GM19468 (cell line): Measurements from ENCODE around the gene EHBP1L1.

Source experiments
- ATAC-seq: cut with Tn5 transposase; IDR thresholded peaks from one replicate; pipeline ENCODE4 v1.9.1; 2021; ENCODE audit warnings: mild to moderate bottlenecking, moderate library complexity, moderate number of reproducible peaks; ENCODE audit not compliant: unreplicated experiment; ENCODE audit errors: extremely low read depth

Gene EHBP1L1

GRCh38 chr11:65575568-65576231 lies at the start of gene EHBP1L1:
Gene EHBP1L1 (plus strand): TSS chr11:65576053. CDS start chr11:65576303, 250 bp downstream.
- no peak for ATAC-seq

- no peak for ATAC-seq
Observed at GRCh38 chr11:65526744-65527143, 49.1 kb upstream of the EHBP1L1 start.

GRCh38 chr11:65528819-65529350 lies 47.0 kb upstream of the EHBP1L1 start:
- no peak for ATAC-seq

- ATAC-seq, result no peak
Observed at GRCh38 chr11:65529475-65530156, 46.2 kb upstream of the EHBP1L1 start.

- ATAC-seq, result no peak
Observed at GRCh38 chr11:65530157-65530496, 45.7 kb upstream of the EHBP1L1 start.

GRCh38 chr11:65532388-65533064 lies 43.3 kb upstream of the EHBP1L1 start:
- no peak for ATAC-seq

GRCh38 chr11:65535102-65535501 lies 40.8 kb upstream of the EHBP1L1 start:
- ATAC-seq, result no peak

GRCh38 chr11:65536412-65537295 lies 39.2 kb upstream of the EHBP1L1 start:
- ATAC-seq, result no peak

- ATAC-seq, result no peak
Observed at GRCh38 chr11:65537296-65537597, 38.6 kb upstream of the EHBP1L1 start.

- ATAC-seq, result no peak
Observed at GRCh38 chr11:65537620-65538231, 38.1 kb upstream of the EHBP1L1 start.

GRCh38 chr11:65538232-65538914 lies 37.5 kb upstream of the EHBP1L1 start:
- no peak for ATAC-seq

GRCh38 chr11:65538915-65539743 lies 36.7 kb upstream of the EHBP1L1 start:
- no peak for ATAC-seq

GRCh38 chr11:65539744-65540289 lies 36.0 kb upstream of the EHBP1L1 start:
- ATAC-seq, result peak; percentile 49

GRCh38 chr11:65540290-65541092 lies 35.4 kb upstream of the EHBP1L1 start:
- ATAC-seq, result peak; percentile 46

GRCh38 chr11:65541093-65541982 lies 34.5 kb upstream of the EHBP1L1 start:
- ATAC-seq, result no peak

- no peak for ATAC-seq
Observed at GRCh38 chr11:65542738-65543390, 33.0 kb upstream of the EHBP1L1 start.
